IMR-90 (cell line): Measurements from ENCODE around the gene HOXD3.

Experiments
- CEBPB ChIP-seq: IDR thresholded peaks from 2 replicates; pipeline ENCODE4 v1.6.1; 2012; ENCODE audit warnings: low read depth, low read length, improper control_type of control experiment
- MAFK ChIP-seq: IDR thresholded peaks from 2 replicates; pipeline ENCODE4 v1.6.1; 2012; ENCODE audit warnings: low read depth, low read length, improper control_type of control experiment
- MXI1 ChIP-seq: IDR thresholded peaks from 2 replicates; pipeline ENCODE4 v1.6.1; 2012; ENCODE audit warnings: low read depth, mild to moderate bottlenecking, low read length, moderate library complexity, borderline replicate concordance
- POLR2A ChIP-seq: IDR thresholded peaks from 2 replicates; pipeline ENCODE4 v1.6.1; 2012; ENCODE audit warnings: mild to moderate bottlenecking, low read depth, low read length
- RAD21 ChIP-seq: IDR thresholded peaks from 2 replicates; pipeline ENCODE4 v1.6.1; 2012; ENCODE audit warnings: low read length, improper control_type of control experiment
- RCOR1 ChIP-seq: IDR thresholded peaks from 2 replicates; pipeline ENCODE4 v1.6.1; 2012; ENCODE audit warnings: mild to moderate bottlenecking, low read length, improper control_type of control experiment; ENCODE audit not compliant: insufficient replicate concordance
- RFX5 ChIP-seq: IDR thresholded peaks from 2 replicates; pipeline ENCODE4 v1.8.0; 2012; ENCODE audit warnings: low read depth, mild to moderate bottlenecking, low read length, moderate library complexity
- SMC3 ChIP-seq: fragments of 150-350 bp; IDR thresholded peaks from 2 replicates; pipeline ENCODE4 v1.6.1; 2016; ENCODE audit warnings: low read depth, mild to moderate bottlenecking, antibody characterized with exemption, low read length, moderate library complexity
- TF ChIP-seq, protein P1 (sequence below): conservative IDR thresholded peaks from 2 replicates; pipeline ENCODE4 v1.5.1; 2012; ENCODE audit warnings: mild to moderate bottlenecking, low read depth, low read length, improper control_type of control experiment
- TF ChIP-seq, protein P2 (sequence below): fragments of 150-350 bp; IDR thresholded peaks from 2 replicates; pipeline ENCODE4 v1.6.1; 2016; ENCODE audit warnings: low read depth, mild to moderate bottlenecking, low read length, moderate library complexity, borderline replicate concordance
- TF ChIP-seq, protein P3 (sequence below): fragments of 150-350 bp; IDR thresholded peaks from 2 replicates; pipeline ENCODE4 v1.6.1; 2017; ENCODE audit warnings: mild to moderate bottlenecking, antibody characterized with exemption, low read length, low read depth

DNA sequence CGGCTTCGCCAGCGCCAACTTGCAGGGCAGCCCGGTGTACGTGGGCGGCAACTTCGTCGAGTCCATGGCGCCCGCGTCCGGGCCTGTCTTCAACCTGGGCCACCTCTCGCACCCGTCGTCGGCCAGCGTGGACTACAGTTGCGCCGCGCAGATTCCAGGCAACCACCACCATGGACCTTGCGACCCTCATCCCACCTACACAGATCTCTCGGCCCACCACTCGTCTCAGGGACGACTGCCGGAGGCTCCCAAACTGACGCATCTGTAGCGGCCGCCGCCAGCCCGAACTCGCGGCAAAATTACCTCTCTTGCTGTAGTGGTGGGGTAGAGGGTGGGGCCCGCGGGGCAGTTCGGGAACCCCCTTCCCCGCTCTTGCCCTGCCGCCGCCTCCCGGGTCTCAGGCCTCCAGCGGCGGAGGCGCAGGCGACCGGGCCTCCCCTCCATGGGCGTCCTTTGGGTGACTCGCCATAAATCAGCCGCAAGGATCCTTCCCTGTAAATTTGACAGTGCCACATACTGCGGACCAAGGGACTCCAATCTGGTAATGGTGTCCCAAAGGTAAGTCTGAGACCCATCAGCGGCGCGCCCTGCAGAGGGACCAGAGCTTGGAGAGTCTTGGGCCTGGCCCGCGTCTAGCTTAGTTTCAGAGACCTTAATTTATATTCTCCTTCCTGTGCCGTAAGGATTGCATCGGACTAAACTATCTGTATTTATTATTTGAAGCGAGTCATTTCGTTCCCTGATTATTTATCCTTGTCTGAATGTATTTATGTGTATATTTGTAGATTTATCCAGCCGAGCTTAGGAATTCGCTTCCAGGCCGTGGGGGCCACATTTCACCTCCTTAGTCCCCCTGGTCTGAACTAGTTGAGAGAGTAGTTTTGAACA, 15.1 kb downstream of the HOXD3 start:
- no peak for TF ChIP-seq MXI1
- TF ChIP-seq, protein P1, sequence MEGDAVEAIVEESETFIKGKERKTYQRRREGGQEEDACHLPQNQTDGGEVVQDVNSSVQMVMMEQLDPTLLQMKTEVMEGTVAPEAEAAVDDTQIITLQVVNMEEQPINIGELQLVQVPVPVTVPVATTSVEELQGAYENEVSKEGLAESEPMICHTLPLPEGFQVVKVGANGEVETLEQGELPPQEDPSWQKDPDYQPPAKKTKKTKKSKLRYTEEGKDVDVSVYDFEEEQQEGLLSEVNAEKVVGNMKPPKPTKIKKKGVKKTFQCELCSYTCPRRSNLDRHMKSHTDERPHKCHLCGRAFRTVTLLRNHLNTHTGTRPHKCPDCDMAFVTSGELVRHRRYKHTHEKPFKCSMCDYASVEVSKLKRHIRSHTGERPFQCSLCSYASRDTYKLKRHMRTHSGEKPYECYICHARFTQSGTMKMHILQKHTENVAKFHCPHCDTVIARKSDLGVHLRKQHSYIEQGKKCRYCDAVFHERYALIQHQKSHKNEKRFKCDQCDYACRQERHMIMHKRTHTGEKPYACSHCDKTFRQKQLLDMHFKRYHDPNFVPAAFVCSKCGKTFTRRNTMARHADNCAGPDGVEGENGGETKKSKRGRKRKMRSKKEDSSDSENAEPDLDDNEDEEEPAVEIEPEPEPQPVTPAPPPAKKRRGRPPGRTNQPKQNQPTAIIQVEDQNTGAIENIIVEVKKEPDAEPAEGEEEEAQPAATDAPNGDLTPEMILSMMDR, result no peak
- TF ChIP-seq, protein P2, sequence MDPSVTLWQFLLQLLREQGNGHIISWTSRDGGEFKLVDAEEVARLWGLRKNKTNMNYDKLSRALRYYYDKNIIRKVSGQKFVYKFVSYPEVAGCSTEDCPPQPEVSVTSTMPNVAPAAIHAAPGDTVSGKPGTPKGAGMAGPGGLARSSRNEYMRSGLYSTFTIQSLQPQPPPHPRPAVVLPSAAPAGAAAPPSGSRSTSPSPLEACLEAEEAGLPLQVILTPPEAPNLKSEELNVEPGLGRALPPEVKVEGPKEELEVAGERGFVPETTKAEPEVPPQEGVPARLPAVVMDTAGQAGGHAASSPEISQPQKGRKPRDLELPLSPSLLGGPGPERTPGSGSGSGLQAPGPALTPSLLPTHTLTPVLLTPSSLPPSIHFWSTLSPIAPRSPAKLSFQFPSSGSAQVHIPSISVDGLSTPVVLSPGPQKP, result no peak
- no peak for TF ChIP-seq POLR2A
- TF ChIP-seq MAFK, result no peak
- no peak for TF ChIP-seq SMC3
- TF ChIP-seq, protein P3, sequence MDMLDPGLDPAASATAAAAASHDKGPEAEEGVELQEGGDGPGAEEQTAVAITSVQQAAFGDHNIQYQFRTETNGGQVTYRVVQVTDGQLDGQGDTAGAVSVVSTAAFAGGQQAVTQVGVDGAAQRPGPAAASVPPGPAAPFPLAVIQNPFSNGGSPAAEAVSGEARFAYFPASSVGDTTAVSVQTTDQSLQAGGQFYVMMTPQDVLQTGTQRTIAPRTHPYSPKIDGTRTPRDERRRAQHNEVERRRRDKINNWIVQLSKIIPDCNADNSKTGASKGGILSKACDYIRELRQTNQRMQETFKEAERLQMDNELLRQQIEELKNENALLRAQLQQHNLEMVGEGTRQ, result no peak
- no peak for TF ChIP-seq RAD21
- no peak for TF ChIP-seq RCOR1
- no peak for TF ChIP-seq CEBPB
- TF ChIP-seq RFX5, result no peak
